Naive thymus-derived CD8-positive, alpha-beta T cell (primary cell): ENCODE measurements around the gene SLC23A3. TPM values are rescaled to one million over a fixed set of nuclear protein-coding genes. Genes with fewer than 3 reads are reported as not detected.

Source experiments
- ATAC-seq, 2 donors: fragments of 150-1000 bp; cut with Tn5 transposase in 1 of 2; sonication (Bioruptor Pico), chemical (Tn5 transposase) in 1 of 2; 1 replicate in 1 of 2; 2 replicates in 1 of 2; pipeline ENCODE4 v1.10.0; 2021; ENCODE audit warnings: mild to moderate bottlenecking in 2 of 2, moderate library complexity in 2 of 2
- POLR2A ChIA-PET: fragments of 350-600 bp; sonication (Branson Sonifier 250); formaldehyde crosslinking; loops from one replicate; lab custom pipeline; 2021; ENCODE audit warnings: antibody characterized with exemption; lab: Charles Lee
- DNase-seq, 10 donors: peaks; one replicate each; pipeline versions ENCODE4 v3.0.0 to v3.0.0-alpha.2; 2020 to 2022
- H3K27ac Mint-ChIP-seq, 10 donors: one replicate each; pipeline ENCODE4 v1.8.0; 2020 to 2022; ENCODE audit warnings: mild to moderate bottlenecking in 10 of 10, mixed read lengths in 10 of 10, moderate library complexity in 4 of 10, inconsistent platforms in 1 of 10
- H3K27me3 Mint-ChIP-seq, 5 donors: one replicate each; pipeline ENCODE4 v1.8.0; 2021 to 2022; ENCODE audit warnings: mixed read lengths in 5 of 5
- H3K36me3 Mint-ChIP-seq, 3 donors: one replicate each; pipeline ENCODE4 v1.8.0; 2020 to 2022; ENCODE audit warnings: mixed read lengths in 3 of 3, mild to moderate bottlenecking in 2 of 3, inconsistent platforms in 1 of 3
- H3K4me1 Mint-ChIP-seq, 4 donors: one replicate each; pipeline ENCODE4 v1.8.0; 2021 to 2022; ENCODE audit warnings: mixed read lengths in 4 of 4
- H3K4me3 Mint-ChIP-seq, 10 donors: one replicate each; pipeline ENCODE4 v1.8.0; 2020 to 2022; ENCODE audit warnings: mild to moderate bottlenecking in 10 of 10, mixed read lengths in 10 of 10, moderate library complexity in 6 of 10, inconsistent platforms in 1 of 10
- H3K9me3 Mint-ChIP-seq, 9 donors: one replicate each; pipeline ENCODE4 v1.8.0; 2020 to 2022; ENCODE audit warnings: mixed read lengths in 9 of 9, mild to moderate bottlenecking in 3 of 9, inconsistent platforms in 1 of 9, moderate library complexity in 1 of 9
- polyA plus RNA-seq, 3 donors: library from polyadenylated mRNA; unstranded; fragments of 300-500 nt; fragmentation: Illumina TruSeq; gene quantifications; one replicate each; pipeline ENCODE4 v1.2.3, GENCODE V29; 2021
- total RNA-seq, 8 experiments: library from RNA in 2 of 8; stranded (reverse) in 2 of 8; gene quantifications; one replicate each; pipeline ENCODE4 v1.2.3 and lab custom pipeline; 2021 to 2026

SLC23A3 gene
- total and polyA plus RNA-seq, 5 experiments from 2014 or later = 2.7 to 3.3 TPM; not detected in 3

DNA sequence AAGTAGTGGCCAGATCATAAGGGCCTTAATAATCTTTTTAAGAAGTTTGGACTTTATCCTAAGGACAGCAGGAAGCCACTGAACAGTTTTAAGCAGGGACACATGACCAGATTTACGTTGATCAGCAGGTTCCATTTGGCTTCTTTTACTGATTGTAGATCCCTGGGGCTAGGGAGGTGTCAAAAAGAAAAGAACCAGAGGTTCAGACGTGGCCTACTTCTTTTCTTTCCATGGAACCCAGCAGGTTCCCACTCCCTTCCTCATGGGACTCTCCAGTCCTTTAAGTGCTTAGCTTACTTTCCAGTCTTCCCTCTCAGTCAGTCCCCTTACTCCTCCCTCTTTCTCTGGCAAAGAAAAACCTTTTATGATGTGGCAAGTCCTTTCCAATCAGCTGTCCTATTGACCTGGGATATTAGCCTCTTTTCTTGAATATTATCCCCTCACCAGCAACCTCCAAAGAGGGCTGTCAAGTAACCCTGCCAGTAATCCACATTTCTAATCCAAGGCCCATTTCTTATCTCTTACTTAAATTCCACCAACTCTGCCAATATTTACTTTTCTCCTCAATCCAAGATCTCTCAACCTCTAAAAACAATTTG is 42.7 kb downstream of the SLC23A3 start:
- Mint-ChIP-seq H3K9me3 (no peaks in the 10 kb centered on the region), H3K4me1 (peaks cover 22 to 43% (median 23%) of the 10 kb centered on the region in 4 donors), H3K4me3 (no peak overlapping the region), H3K27me3 (no peaks in the 10 kb centered on the region), H3K36me3 (peaks cover 0 to 35% (median 12%) of the 10 kb centered on the region in 3 donors), H3K27ac (no peak overlapping the region)
- DNase-seq (no peak), ATAC-seq (no peak)
- POLR2A ChIA-PET = no interaction called here

DNA sequence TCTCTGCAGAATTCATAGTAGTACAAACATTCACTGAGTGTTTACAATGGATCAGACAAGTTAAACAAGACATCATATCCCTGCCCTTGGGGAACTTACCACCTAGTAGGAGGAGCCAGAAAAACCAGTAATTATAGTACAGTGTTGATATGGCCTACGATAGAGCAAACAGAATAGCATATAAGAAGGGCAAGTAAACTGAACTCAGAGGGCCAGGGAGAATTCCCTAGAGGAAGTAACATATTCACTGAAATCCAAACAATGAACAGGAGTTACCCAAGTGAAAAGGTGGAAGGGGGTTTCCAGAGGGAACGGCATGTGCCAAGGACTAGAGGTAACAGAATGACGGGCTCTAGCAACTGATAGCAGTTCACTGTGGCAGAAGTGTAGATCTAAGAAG is 43.3 kb downstream of the SLC23A3 start:
- Mint-ChIP-seq H3K4me1 (peaks cover 22 to 43% (median 23%) of the 10 kb centered on the region in 4 donors), H3K9me3 (no peaks in the 10 kb centered on the region), H3K27ac (no peak overlapping the region), H3K36me3 (peaks cover 0 to 35% (median 12%) of the 10 kb centered on the region in 3 donors), H3K4me3 (no peak overlapping the region), H3K27me3 (no peaks in the 10 kb centered on the region)
- POLR2A ChIA-PET = no interaction called here
- no peak for DNase-seq
- ATAC-seq = no peak

DNA sequence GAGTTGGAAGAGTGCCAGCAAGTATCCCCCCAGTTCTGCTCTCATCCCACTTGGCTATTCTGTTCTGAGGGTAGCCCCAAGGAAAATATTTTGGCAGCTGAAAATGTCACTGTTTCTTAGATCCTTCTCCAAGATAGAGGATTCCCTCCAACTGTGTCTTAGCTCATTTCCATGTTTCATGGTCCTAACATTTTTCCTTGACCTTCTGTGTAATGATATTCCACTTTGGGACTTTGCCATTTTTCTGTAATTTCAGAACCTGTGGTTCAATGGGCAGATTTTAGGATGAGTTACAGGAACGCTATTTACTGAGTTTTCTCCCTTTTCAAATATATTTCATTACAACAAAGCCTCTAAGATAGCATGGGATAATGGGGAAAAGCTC is 44.0 kb downstream of the SLC23A3 start:
- POLR2A ChIA-PET = no interaction called here
- DNase-seq (no peak), ATAC-seq (no peak)
- Mint-ChIP-seq H3K27ac (no peak overlapping the region), H3K4me1 (peaks cover 22 to 43% (median 23%) of the 10 kb centered on the region in 4 donors), H3K9me3 (no peaks in the 10 kb centered on the region), H3K36me3 (peaks cover 0 to 33% (median 10%) of the 10 kb centered on the region in 3 donors), H3K27me3 (no peaks in the 10 kb centered on the region), H3K4me3 (no peak overlapping the region)

DNA sequence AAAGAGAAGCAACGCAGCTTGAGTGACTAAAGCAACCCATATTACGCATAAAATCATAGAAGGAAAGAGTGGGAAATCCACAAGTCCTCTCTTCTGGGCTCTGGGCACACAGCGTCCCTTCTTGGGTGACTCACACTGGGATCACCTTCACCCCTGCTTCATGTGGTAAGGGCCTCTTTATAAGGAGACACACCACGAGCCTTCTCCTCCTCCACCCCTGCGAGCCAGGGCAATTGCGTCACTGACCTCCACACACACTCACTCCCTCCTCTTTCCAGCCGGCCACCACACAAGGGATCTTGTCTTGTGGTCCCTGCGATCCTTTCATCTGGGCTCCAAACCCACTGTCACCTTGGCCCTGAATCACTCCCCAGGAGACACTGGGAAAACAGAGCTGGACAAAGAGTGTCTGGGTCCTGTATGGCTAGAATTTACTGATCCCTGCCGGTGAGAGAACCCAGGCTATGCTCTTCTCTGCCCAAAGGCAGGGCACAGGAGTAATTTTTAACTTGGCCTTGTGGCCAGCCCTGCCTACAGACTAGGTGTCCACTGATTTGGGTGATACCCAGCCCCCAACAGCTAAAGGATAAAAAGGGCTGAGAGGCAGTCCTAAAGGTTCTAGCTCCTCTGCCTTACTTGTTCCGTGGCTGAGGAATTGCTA is 44.5 kb downstream of the SLC23A3 start:
- H3K4me1 Mint-ChIP-seq = peaks cover 22 to 43% (median 23%) of the 10 kb centered on the region in 4 donors
- H3K36me3 Mint-ChIP-seq = peaks cover 0 to 28% (median 10%) of the 10 kb centered on the region in 3 donors
- H3K9me3 Mint-ChIP-seq = no peaks in the 10 kb centered on the region
- peak overlapping the region in 1 of 10 donors; percentile 23 for H3K4me3 Mint-ChIP-seq
- no peak for DNase-seq
- H3K27ac Mint-ChIP-seq = peak overlapping the region in 5 of 10 donors; percentile 31 to 63 (median 40)
- no peaks in the 10 kb centered on the region for H3K27me3 Mint-ChIP-seq
- POLR2A ChIA-PET = no interaction called here
- ATAC-seq = no peak

DNA sequence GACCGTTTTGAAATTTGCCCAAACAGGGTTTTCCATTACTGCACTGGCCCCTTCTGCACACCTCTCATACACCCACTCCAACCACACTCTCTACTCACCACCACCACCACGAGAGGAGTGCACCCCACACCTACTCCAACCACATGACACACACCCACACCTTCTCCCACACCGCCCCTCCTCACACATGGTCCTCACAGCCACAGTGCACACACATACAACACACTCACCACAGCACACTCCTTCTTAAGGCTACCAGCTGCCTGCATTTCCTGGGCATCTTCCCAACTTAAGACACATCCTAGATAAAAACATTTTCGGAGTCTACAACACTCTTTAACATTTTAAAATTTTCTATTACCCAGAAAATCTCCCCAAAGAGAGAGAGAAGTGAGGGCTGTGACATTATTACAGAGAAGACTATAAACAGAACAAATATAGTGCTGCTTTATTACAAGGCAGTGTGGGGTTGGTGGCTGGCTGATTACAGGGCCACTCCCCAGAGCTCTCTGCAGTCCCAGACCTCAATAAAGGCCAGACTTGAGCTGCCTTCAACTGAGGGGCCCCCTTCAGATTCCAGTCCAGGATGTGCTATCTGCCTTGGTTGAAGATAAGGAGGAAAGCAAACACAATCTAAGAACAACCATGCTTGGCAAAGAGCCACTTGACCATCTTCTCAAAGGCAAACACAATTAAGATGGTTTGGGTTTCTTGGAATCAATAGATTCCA is 45.3 kb downstream of the SLC23A3 start:
- peaks cover 21 to 43% (median 22%) of the 10 kb centered on the region in 4 donors for H3K4me1 Mint-ChIP-seq
- DNase-seq (peak in 1 of 10 donors; percentile 18), ATAC-seq (peak in 1 of 2 donors; percentile 75)
- no peaks in the 10 kb centered on the region for H3K9me3 Mint-ChIP-seq
- peaks cover 0 to 25% (median 10%) of the 10 kb centered on the region in 3 donors for H3K36me3 Mint-ChIP-seq
- H3K27me3 Mint-ChIP-seq = no peaks in the 10 kb centered on the region
- H3K27ac Mint-ChIP-seq = peak overlapping the region in 5 of 10 donors; percentile 11 to 84 (median 33)
- peak overlapping the region in 2 of 10 donors; percentile 17 to 23 for H3K4me3 Mint-ChIP-seq
- POLR2A ChIA-PET = no interaction called here

DNA sequence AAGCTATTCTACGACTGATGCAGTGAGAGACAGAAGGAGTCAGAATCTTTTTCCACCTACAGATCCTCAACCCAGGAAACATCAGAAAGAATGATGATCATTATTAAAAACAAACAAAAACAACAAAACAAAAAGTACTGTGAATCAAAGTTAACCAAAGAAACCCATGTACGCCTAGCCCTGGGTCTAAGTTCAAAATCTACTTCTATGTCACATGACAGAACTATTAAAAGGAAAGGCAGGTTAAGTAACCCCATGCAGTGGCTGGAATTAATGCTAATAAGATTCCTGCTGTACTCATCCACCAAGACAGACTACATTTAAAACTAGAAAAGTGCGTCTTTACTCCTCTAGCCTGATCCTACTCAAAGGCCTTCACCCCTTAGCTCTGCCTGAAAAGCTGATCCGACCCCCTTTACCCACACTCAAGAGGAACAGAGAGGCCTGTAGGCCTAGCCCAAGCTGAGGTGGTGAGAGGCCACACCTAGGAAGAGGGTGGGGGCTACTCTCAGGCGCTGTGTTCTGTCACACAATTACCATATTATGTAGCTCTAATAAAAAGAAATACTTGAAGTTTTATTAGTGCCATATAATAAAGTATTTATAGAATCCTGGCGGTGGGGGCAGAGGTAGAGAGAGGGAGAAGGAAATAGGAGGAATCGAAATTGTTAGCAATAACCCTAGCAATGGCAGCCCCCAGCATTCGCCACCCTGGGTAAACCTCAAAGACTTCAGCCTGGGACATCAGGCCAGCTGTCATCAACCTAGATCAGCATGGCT is 46.3 kb downstream of the SLC23A3 start:
- no peak overlapping the region for H3K4me3 Mint-ChIP-seq
- H3K27ac Mint-ChIP-seq = peak overlapping the region in 4 of 10 donors; percentile 11 to 69 (median 19)
- DNase-seq (no peak), ATAC-seq (no peak)
- peaks cover 0 to 25% (median 10%) of the 10 kb centered on the region in 3 donors for H3K36me3 Mint-ChIP-seq
- H3K4me1 Mint-ChIP-seq = peaks cover 20 to 38% (median 22%) of the 10 kb centered on the region in 4 donors
- H3K9me3 Mint-ChIP-seq = no peaks in the 10 kb centered on the region
- POLR2A ChIA-PET = interaction anchor here (0.5 kb wide), 1 partner anchor 28 kb away, joined by 3 read pairs; no protein-coding TSS in a partner anchor
- H3K27me3 Mint-ChIP-seq = no peaks in the 10 kb centered on the region

DNA sequence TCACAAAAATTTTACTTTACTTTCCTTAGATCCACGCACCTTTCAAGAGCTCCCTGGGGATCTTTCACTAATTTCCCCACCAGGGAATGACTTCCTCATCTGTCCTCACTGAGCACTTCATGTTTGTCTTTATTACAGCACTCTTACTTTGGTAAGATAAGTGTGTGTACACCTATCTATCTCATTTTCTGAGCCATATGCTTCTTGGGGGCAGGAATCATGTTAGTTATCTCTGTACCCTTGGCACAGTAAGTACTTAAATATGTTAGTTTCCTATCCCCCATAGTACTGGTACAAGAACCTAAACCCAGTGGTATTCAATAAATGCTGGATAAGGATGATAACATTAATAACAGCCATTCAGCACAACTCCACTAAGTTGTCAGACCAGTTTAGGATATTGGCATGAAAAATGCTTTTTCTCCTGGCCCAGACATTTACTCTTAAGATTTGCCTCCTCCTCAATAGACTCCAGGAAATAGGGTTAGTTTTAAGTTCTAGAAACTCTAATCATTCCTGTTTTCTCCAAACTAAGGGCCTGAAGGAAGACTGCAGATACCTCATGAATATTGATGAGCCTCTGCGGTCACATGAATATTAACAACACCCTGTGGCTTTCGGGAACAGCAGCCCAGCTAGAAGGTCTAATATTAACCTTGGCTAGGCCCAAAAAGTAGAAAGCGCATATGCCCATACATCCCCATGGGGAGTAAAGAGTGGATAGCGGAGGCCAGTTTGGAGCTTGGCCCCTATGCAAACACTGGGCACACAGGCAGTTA is 47.4 kb downstream of the SLC23A3 start:
- POLR2A ChIA-PET = no interaction called here
- Mint-ChIP-seq H3K36me3 (peaks cover 0 to 24% (median 5%) of the 10 kb centered on the region in 3 donors), H3K27me3 (no peaks in the 10 kb centered on the region), H3K9me3 (no peaks in the 10 kb centered on the region), H3K4me3 (no peak overlapping the region), H3K4me1 (peaks cover 19 to 33% (median 22%) of the 10 kb centered on the region in 4 donors), H3K27ac (no peak overlapping the region)
- DNase-seq (no peak), ATAC-seq (no peak)

DNA sequence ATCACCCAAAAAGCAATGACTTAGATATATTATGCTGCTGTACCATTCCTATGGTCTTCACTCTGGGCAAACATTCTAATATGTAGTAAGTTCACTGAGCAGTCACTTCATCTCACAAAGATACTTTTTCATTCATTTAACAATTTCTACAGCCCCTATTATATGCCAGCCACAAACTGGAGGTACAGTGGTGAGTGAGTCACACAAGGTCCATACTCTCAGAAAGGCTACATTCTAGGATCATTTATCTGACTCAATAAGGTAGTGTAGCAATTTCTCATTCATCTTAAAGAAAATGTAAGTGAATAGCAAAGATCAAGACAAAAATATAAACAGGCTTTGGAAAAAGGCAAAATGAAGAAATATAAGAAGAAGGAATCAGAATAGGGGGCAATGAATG is 49.7 kb downstream of the SLC23A3 start:
- POLR2A ChIA-PET = interaction anchor here (1.2 kb wide), 1 partner anchor 12 kb away, joined by 3 read pairs; no protein-coding TSS in a partner anchor
- Mint-ChIP-seq H3K4me3 (no peak overlapping the region), H3K4me1 (peaks cover 12 to 17% (median 13%) of the 10 kb centered on the region in 4 donors), H3K27me3 (no peaks in the 10 kb centered on the region), H3K9me3 (no peaks in the 10 kb centered on the region), H3K36me3 (peaks cover 0 to 15% (median 0%) of the 10 kb centered on the region in 3 donors), H3K27ac (no peak overlapping the region)
- DNase-seq (no peak), ATAC-seq (no peak)

DNA sequence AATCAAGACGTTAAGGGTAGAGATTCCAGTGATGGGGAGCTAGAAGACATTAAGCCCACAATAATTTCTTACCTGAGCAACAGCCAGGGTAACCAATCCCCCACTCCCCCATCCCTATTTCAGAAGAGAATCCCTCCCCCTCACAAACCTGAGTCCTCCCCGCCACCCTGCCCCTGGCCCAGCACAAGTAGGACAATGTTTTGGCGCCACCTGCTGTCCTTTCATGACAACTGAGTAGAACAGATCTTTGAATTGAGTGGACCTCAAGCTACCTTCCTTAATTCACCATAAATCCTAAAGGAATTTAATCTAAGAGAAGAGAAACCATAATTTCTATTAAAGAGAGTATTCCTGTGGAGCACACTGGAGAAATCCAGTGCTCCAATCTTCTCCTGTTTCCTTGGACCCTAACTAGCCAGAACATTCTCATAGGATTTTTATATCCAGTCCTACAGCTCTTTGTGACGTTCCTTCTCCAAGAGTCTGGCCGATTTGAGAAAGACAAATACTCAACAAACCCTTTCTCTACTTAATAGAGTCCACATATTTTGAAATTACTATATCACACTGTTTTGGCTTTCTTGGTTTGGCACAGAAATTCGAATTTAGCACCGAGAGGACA is 50.3 kb downstream of the SLC23A3 start:
- H3K9me3 Mint-ChIP-seq = no peaks in the 10 kb centered on the region
- POLR2A ChIA-PET = interaction anchor here (1.2 kb wide), 1 partner anchor 13 kb away, joined by 3 read pairs; no protein-coding TSS in a partner anchor
- peak in 1 of 2 donors; percentile 58 for ATAC-seq

DNA sequence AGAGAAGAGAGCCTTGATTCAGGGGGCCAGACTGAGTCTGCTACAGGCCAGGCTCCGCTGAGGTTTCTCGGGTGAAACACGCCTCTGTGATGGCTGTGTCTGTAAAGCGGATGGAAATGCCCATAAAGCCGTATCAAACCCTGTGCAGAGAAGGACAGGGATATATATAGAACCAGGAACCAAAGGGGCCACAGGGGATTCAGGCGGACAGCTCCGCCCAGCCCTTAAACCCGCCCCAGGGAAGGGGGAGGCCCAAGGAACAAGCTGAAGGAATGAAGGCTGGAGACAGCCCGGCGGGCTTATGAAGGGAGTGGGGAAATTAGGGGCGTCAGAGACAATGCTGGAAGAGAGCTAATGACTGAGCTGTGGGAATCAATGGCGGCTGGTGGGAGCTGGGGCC is 51.3 kb downstream of the SLC23A3 start:
- ATAC-seq (no peak), DNase-seq (no peak)
- Mint-ChIP-seq H3K27ac (no peak overlapping the region), H3K4me3 (no peak overlapping the region), H3K9me3 (no peaks in the 10 kb centered on the region), H3K36me3 (peaks cover 0 to 20% (median 2%) of the 10 kb centered on the region in 3 donors), H3K4me1 (peaks cover 0 to 17% (median 6%) of the 10 kb centered on the region in 4 donors), H3K27me3 (no peaks in the 10 kb centered on the region)
- POLR2A ChIA-PET = no interaction called here

More for the DNA sequence above, 50.3 kb downstream of the SLC23A3 start:
- Mint-ChIP-seq H3K36me3 (peaks cover 0 to 18% (median 0%) of the 10 kb centered on the region in 3 donors), H3K4me1 (peaks cover 8 to 16% (median 12%) of the 10 kb centered on the region in 4 donors), H3K4me3 (no peak overlapping the region), H3K27me3 (no peaks in the 10 kb centered on the region), H3K27ac (no peak overlapping the region)
- DNase-seq = peak; percentile 12 to 73 (median 50)
